NCI-H1105 treated with DMSO at 0.1 percent for 48 hours (cell line): ENCODE results near the gene CFAP20DC.
A peak's percentile ranks its signal among the peaks of the same experiment; 100 is the strongest.
"Not testable (repeated sequence)": the region's sequence is repeated elsewhere in the genome, so short reads cannot be mapped to it uniquely, and the experiment has no call there.

Experiments used
- DNase-seq: peaks from one replicate; lab custom pipeline; 2025; lab: John Stamatoyannopoulos, UW

The CFAP20DC gene

DNA sequence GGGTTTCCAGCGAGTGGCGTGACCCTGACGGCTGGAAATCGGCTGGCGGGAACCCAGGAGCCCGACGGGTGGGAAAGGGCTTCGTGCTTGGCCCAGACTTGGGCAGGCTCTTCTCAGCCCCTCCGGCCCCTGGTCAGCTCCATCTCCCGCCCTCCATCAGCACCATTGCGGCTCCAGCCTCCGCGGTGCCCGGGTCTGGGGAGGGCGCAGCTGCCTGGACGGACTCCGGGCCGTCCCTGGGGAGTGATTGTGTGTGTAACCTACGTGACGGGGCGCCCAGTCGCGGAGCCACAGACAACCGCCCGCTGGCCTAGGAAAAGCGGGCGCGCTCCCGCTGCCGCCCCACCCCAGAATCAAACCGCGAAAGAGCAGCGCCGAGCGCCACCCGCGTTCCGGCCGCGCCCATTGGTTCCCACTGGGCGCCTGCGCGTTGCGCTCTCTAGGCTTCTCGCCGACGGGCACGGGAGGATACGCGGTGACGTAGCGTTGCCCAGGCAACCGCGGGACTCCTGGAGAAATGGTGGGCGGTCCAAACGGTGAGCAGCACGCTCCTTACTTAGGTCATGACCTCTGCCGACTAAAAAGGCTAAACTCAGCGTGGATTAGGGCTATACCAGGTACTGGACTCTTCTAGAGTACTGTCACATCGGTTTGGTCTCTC is at the start of gene CFAP20DC:
Gene CFAP20DC, minus strand, starts transcription at position 355 of the 661 bp plus-strand sequence. CDS start 394 bp downstream, outside the sequence.
- DNase-seq = peak; percentile 89

DNA sequence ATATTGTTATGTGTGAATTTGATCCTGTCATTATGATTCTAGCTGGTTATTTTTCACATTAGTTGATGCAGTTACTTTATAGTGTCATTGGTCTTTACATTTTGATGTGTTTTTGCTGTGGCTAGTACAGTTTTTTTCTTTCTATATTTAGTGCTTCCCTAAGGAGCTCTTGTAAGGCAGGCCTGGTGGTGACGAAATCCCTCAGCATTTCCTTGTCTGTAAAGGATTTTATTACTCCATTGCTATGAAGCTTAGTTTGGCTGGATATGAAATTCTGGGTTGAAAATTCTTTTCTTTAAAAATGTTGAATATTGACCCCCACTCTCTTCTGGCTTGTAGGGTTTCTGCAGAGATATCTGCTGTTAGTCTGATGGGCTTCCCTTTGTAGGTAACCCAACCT is 48.7 kb upstream of the CFAP20DC start:
- not testable (repeated sequence) for DNase-seq

DNA sequence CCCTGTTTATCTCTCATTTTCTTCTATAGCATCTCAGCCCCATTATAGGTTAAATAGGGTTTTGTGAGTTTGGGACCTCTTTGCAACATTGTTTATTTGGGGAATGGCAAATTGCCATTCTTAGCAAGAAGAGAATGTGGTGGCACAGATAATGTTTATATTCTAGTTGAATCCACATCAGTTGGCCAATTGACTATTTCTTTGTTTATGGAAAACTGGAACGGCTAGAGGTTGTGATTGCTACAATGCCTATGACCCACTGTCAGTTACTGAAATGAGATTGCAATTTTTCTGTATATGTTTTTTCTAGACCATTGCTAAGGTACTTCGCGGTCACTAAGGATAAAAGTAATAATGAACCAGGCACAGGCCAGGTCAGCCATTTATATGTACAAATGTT is 44.6 kb upstream of the CFAP20DC start:
- DNase-seq = no peak

DNA sequence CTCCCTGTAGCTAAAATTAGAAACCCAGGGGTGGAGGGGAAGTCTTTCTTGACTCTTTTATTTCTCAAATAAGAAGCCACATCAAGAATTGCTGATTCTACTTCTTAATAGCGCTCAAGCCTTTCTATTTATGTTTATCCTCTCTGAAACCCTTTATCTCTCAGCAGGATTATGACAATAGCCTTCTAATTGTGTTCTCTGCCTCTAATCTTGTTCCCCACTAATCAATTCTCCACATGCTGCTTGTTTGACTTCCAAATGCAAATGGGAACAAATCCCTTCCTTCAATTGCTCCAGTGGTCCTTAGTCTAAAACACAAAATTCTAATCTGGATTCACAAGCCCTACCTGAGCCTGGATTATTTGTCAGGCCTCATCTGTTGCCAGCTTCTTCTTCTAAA is 43.7 kb upstream of the CFAP20DC start:
- DNase-seq = no peak

DNA sequence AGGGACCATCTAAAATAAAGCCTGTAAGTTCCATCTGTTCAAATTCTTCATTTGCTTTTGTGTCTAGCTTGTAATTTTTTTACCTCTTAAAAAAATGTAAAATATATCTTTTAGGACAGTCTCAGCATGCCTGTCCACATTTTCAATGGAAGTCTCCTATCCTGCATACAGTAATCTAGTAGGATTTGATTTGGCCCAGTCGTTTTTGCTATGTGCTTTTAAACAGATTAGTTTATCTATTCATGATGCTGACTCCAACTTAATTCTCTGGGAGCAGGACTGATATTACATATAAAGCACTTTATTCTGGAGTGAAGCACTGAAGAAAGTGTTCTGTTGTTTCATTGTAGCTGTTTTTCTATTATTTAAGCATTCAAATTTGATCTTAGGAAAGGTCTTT is 38.9 kb upstream of the CFAP20DC start:
- DNase-seq = no peak

DNA sequence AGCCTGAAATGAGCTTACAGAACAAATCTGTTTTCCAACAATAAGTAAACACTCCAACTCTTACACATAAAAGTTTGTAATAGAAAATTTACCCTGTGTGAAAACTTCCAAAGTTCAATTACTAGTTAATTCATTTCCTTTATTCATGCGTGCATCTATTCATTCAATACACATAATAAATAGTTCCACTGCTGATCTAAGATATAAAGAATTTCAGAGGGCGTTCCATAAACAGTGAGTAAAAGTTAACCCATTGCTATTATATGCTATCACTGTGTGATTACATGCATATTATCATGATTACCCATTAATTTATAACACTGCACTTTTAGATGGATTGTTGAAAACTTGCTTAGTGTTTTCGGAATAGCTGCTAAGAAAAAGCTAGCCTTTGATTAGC is 36.2 kb upstream of the CFAP20DC start:
- no peak for DNase-seq

DNA sequence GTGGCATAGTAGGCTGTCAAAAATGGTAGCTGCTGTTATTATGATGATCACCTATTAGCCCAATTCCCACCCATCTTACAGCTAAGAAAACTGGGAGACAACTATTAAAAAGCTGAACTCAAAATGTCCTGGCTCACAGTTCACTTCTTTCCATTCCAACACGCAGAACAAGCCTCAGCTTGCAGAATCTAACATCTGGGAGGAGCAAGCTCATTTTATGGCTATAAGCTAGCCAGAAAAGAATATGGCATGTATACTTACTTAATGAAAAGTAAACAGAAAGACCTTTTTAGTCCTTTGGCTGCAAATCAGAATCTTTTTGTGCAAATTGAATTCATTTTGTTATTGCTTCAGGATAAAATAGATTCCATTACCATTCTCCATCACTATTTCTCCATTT is 34.8 kb upstream of the CFAP20DC start:
- DNase-seq = peak; percentile 27

DNA sequence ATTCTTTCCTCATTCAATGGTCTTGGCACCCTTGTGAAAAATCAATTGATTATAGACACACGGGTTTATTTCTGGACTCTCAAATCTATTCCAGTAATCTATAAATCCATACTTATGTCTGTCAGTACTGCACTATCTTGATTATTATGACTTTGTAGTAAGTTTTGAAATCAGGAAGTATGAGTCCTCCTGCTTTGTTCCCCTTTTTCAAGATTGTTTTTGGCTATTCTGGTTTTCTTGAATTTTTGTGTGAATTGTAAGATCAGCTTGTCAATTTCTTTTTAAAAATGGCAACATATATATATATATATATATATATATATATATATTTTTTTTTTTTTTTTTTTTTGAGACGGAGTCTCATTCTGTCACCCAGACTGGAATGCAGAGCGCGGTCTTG is 32.3 kb upstream of the CFAP20DC start:
- DNase-seq = no peak

DNA sequence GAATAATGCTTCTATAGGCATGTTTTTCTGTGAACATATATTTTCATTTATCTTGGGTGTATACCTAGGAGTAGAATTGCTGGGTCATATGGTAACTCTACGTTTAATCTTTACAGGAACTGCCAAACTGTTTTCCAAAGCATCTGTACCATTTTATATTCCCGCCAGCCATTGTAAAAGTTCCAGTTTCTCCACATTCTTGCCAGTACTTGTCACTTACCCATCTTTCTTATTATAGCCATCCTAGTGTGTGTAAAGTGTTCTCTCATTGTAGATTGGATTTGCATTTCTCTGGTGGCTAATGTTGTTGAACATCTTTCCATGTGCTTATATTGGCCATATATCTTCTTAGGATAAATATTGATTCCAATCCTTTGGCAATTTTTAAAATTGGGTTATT is 31.2 kb upstream of the CFAP20DC start:
- DNase-seq = no peak

DNA sequence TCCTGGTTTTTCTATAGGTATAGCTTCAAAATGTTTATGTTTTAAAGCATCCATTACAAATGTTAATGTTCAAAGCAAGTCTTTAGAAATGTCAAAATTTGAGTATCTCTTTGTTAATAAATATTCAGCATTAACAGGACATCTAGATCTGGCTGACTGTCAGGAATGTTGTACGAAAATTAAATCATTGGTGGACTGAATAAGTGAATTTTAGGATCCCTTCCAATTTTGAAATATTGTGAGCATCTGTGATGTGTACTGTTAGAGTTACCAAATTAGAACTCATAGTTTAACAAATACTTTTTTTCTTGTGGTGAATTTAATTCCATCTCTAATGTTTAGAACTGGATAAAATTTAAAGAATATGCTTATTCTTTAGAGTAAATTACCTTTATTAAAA is 30.1 kb upstream of the CFAP20DC start:
- no peak for DNase-seq

DNA sequence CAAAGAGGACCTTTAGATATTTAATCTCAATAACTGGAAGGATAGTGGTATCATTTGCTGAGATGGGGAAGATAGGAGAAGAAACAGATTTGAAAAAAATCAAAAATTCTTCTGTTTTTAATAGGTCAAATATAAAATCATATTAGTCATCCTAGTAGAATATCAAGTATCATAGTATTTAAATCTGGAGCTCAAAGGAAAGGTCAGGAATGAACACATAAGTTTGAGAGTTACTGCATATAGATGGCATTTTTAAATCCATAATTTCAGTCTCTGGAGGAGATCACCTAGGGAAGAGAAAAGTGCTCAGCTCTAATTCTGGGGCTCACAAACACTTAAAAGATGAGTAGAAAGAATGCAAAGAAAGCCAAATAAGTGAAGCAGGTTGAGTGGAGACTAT is 24.9 kb upstream of the CFAP20DC start:
- DNase-seq = no peak

DNA sequence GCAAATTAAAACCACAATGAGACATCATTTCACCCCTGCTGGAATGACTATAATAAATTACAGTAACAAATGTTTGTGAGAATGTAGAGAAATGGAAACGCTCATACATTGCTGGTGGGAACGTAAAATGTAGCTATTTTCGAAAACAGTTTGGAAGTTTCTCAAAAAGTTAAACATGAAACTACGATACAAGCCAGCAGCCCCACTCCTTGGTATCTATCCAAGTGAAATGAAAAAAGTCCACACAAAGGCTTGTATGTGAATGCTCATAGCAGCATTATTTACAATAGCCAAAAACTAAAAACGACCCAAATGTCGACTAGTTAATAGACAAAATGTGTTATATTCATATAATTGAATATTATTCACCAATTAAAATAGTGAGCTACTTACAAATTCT is 22.9 kb upstream of the CFAP20DC start:
- no peak for DNase-seq

DNA sequence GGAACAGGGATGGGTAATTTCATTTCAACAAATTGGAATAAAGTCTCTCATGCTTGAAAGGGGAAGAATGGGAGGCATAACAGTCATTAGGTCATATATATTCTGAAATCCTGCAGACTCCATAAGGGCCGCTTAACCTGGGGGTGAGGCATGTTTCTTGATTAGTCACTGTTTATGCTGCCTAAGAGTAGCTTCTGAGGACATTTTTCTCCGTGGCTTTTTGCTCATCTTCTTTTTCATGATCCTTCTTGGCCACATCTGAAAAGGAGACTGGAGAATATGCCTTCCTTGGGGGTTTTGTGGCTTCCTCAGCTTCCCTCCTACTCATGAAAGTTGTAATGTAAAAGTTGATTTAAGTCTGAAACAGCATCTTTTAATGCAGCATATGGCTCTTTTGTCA is 20.0 kb upstream of the CFAP20DC start:
- no peak for DNase-seq

DNA sequence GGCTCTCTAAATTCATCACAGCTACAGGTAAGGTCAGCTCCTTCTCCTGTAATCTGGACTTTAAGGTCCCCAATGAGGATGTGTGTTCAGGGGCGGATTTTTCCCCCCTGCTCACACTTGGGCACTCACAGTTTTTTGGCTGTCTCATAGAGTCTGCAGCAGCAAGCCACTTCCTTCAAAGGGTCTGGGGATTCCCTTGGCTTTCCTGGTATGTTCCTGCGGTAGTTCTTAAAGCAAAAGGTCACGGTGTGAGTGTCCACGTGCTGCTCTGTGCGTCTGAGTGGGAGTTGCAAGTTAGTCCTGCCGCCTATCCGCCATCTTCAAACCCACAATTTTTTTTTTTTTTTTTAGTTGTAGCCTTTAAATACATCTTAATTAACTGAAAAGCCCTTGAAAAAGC is 15.4 kb upstream of the CFAP20DC start:
- no peak for DNase-seq

DNA sequence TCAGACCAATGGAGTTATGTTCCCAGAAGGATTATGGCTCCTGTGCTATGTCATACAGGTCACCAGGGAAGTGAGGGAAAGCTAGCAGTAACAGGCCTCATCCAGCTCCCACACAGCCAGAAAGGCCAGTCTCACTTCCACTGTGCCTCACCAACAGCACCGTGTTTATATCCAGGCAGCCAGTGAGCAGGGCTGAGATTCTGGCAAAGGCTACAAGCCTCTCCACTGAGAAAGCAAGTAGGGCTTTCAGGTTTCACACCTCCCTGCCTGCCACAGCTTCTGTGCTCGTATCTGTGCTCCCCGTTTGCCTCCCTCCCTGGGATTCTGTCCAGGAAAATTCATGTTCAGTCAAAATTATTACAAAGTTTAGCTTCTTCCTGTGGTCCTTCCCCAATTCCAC is 14.9 kb upstream of the CFAP20DC start:
- no peak for DNase-seq

DNA sequence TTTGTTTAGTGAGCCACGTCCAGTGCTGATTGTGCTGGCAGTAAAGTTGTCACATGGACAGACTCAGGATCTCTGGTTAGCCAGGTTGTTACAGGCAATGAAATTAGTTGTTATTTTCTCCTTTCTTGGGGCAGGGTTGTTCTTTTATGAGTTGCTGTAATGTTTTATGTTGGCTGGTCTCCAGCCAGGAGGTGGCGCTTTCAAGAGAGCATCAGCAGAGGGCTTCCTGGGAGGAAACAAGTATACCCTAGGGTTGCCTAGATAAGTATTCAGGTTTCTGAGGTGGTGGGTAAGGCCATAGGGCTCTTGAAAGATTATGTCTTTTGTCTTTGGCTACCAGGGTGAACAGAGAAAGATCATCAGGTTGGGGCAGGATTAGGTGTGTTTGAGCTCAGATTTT is 14.5 kb upstream of the CFAP20DC start:
- DNase-seq = no peak

DNA sequence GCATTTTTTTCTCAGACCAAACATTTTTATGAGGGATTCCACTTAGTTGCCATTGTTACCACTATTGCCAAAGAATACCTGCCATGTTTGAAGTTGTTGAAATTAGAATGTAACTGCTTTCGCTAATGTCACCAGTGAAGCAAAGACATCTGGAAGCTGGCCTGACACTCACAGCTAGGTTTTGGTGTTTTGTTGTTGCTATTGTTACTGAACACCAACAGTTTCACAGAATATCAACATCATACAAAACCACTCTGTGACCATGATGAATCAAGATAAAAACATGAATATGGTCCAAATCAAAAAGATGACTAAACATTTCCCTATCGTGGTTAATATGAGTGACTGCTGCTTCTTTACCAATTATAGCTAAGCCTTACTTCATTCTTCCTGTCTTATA is 6.9 kb upstream of the CFAP20DC start:
- no peak for DNase-seq

DNA sequence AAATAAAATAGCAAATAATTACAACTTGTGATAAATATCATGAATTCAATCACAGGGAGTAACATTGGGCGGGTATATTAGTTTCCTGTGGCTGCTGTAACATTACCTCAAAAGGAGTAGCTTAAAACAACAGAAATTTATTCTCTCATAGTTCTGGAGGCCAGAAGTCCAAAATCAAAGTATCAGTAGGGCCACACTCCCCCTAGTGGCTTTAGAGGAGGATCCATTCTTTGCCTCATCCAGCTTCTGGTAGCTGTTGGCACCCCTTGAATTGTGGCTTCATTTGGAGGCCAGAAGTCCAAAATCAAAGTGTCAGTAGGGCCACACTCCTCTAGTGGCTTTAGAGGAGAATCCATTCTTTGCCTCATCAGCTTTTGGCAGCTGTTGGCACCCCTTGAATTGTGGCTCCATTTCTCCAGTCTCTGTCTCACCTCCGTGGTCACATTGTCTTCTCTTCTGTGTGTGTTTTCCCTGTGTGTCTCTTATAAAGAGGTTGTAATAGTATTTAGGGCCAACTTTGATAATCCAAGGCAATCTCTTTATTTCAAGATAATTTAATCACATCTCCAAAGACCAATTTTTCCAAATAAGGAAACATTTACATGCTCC is 3.1 kb upstream of the CFAP20DC start:
- DNase-seq = no peak

DNA sequence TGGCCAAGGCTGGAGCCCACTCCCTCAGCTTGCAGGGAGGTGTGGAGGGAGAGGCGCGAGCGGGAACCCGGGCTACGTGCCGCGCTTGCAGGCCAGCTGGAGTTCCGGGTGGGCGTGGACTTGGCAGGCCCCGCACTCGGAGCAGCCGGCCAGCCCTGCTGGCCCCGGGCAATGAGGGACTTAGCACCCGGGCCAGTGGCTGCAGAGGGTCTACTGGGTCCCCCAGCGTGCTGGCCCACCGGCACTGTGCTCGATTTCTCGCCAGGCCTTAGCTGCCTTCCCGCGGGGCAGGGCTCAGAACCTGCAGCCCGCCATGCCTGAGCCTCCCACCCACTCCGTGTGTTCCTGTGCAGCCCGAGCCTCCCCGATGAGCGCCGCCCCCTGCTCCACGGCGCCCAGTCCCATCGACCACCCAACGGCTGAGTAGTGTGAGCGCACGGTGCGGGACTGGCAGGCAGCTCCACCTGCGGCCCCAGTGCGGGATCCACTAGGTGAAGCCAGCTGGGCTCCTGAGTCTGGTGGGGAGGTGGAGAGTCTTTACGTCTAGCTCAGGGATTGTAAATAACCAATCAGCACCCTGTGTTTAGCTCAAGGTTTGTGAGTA is 1.1 kb upstream of the CFAP20DC start:
- not testable (repeated sequence) for DNase-seq

DNA sequence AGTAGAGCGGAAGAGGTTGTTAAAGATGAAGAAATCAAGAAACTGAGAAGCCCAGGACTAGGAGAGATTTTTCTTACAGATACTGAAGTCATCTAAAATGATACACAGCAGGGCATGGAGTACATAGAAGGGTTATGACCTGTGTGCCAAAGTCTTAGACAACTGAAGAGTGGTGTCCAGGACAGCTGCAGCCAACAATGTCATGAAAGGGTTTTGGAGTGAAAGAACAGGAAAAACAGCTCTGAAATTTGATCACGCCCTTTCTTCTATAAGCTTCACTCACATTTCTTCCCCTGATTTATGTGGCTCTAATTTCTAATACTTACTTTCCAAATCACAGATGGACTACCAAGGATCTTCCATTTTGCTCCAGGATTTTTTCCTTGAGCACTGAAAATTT is 3.0 kb downstream of the CFAP20DC start:
- DNase-seq = peak; percentile 41

DNA sequence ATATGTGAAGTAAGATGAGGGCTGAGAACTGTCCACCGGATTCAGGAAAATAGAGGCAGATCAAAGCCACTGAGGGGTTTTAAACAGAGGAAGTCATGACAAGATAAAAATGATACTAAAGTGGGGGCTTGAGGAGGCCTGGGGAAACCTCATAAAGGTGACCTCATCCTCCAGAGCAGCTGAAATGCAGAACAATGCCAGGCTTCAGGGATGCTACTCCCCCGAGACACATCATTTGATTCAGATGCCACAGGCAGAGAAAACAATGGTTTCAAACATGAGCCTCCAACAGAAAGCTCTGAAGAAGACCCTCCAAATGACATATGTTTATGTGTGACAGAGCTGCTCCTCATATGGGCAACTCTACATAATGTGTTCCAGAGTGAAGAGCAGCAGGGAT is 6.4 kb downstream of the CFAP20DC start:
- DNase-seq = no peak

DNA sequence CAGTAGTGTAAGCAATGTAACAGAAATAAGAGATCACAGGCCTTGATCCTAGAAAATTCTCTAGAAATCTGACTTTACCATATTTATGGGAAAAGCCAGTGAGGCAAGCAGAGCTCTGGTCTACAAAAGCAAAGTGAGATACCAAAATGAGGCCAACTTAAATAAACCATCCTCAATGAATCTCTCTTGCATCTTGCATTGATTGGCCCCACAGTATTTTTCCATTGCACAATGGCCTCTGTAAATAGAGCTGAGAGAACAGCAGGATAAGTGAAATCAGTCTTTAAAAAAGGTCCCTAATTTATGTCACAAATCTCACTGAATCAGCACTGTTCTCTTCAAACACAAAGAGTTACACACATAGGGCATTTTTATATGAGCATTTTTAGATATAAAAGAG is 8.9 kb downstream of the CFAP20DC start:
- no peak for DNase-seq

DNA sequence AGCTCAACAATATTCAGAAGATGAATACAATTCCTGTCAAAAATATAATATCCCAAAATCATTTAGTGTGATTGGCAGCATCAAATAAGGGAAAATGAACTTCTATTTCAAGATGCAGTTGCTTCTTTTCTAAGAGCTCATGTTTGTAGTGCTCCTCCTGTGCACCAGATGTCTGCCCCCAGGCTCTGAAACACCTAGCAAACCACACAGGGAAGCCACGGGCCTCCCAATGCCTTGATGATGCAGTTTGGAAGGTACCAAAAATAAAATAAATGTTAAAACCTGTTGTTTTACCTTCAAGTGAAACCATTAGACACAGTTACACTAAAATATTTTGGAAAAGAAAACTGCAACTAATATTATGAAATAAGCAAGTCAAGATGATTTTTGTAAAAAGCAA is 22.2 kb downstream of the CFAP20DC start:
- no peak for DNase-seq

DNA sequence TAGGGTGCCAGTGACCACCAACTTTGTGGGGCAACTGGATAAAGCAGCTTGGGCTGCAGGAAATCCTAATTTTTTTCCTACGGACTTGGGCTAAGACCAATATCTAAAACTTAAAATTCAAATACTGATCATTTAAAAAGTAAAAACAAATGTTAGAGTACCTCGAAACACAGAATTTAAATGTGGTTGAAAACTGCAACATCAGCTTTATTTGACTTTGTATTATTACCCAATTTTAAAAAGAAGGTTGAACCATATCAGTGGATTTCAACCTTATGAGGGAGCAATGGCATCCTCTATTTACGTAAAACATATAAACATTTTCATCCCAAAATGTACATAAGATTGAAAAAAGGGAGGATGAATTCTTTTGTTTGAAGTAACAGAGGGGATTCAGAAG is 26.2 kb downstream of the CFAP20DC start:
- DNase-seq = no peak
